Measurements from ENCODE around the gene CCDC74B.
"Not testable (repeated sequence)": the region's sequence is repeated elsewhere in the genome, so short reads cannot be mapped to it uniquely, and the experiment has no call there.

CCDC74B gene

DNA sequence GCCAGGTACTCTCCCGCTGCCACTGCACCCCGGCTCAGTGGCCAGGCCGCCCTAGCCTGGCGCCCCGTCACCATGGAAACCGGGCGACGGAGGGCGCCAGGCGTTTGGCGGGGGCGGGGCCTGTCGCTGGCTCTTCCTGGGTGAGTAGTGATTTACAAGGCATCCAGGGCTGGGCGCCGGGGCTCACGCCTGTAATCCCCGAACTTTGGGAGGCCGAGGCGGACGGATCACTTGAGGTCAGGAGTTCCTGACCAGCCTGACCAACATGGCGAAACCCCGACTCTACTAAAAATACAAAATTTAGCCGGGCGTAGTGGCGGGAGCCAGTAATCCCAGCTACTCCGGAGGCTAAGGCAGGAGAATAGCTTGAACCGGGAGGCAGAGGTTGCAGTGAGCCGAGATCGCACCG is at the start of gene CCDC74B:
Gene CCDC74B, minus strand, starts transcription at position 107 of the 409 bp plus-strand sequence. CDS start 116 bp downstream, outside the sequence.
- DNase-seq: peak; percentile 16

DNA sequence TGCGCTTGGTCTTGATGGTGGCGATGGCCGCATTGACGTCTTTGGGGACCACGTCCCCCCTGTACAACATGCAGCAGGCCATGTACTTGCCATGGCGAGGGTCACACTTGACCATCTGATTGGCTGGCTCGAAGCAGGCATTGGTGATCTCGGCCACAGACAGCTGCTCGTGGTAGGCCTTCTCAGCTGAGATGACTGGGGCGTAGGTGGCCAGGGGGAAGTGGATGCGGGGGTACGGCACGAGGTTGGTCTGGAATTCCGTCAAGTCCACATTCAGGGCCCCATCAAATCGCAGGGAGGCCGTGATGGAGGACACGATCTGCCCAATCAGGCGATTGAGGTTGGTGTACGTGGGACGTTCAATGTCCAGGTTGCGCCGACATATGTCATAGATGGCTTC is 48.9 kb upstream of the CCDC74B start:
- DNase-seq: not testable (repeated sequence)

DNA sequence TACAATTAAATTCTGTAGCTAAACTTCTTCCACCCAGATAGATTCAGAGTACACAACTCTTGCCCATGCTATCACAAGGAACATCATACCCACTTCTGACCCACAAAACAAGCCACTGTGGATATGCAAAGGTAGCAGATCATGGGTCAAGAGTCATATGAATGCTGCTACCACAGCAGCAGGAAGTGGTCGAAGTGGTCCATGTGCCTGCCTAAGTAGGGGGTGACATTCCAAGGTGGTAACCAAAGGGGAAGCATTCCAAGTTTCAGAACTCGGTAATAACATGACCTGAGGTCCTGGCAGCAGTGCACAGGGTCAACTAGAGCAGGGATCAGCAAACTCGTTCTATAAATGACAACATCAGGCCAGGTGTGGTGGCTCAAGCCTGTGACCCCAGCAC is 47.5 kb upstream of the CCDC74B start:
- not testable (repeated sequence) for DNase-seq

DNA sequence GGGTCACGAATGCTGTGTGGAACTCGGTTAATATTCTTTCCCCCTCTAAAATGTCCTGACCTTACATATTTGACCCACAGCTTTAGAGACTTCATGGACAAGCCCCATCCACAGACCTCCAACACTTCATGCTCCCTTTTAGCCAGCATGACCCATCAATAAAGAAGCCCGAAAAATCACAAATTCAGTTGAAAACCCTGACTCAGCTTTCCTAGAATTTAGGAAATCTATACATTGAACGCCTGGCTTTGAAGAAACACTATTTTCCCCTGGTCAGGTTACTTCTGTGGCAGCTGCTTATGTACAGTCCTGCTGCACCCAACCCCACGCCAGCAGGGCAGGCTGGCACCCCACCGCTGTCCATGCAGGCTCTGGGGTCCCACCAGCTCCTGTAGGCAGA is 46.4 kb upstream of the CCDC74B start:
- DNase-seq: not testable (repeated sequence)

DNA sequence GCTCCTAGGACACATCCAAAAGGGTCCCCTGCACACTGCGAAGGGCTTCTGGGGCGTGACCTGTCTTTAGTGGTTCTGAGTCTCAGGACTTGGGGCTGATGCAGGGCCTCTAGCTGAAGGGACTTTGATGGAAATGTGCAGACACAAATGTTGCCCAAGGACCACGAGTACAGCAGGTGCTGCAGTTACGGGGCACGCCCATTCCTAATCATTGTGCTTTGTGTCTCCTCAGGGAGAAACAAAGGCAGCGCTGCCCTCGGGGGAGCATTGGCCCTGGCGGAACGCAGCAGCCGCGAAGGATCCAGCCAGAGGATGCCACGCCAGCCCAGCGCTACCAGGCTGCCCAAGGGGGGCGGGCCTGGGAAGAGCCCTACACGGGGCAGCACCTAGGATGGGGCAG is 45.3 kb upstream of the CCDC74B start:
- no peak for DNase-seq

DNA sequence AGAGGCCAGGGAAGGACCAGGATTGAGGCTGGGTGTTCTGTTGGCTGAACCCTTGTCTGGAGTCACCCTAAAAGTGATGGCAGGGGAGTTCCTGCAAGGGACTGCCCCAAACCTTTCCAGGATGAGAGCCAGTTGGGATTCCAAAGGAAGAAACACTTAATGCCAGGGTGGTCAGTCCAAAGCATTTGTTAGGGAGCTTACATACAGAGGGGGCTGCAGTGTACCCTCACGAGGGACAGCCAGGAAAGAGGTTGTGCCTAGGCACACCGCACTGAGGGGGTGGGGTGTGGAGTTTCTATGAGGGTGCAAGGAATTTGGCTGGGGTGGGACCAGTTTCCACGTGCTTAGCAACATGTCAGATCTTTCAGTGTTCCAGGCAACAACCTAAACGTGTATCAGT is 44.0 kb upstream of the CCDC74B start:
- DNase-seq: not testable (repeated sequence)

DNA sequence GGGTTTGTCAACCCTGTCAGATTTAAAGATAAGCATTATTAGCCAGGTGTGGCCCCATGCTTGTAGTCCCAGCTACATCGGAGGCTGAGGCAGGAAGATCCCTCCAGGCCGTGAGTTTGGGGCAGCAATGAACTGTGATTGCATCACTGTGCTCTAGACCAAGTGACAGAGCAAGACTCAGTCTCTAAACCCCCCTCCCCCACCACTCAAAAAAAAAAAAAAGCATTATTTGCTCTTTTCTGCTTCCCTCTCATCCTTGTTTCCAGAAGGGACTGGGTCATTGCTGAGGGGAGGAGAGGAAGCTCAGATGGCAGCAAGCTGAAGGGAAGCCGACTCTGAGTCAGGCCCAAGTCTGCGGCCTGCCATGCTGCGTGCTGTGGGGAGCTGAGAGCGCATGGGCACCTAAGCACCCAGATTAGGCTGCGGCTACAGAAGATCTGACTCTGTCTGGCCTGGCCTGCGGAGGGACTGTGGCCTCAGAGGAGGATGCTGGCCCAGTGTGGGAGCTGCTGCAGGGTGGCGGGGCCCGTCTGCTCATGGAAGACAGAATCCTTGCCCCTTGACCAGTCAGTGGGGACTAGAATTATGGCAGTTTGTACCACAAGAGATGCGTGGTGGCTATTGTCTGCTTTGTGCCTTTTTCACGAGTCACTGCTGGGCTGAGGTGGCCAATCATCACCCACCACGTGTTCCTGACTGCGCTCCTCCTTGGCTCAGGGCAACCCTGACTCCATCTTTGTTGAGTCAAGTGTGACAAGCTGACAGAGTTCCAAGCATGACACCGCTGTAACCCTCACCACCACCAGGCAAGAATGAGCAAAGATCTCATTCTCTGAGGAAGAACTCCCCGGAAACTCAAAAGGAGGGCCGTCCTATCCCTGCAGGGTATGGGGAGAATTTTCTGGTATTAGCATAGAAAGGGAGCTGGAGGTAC is 43.2 kb upstream of the CCDC74B start:
- DNase-seq: not testable (repeated sequence)

DNA sequence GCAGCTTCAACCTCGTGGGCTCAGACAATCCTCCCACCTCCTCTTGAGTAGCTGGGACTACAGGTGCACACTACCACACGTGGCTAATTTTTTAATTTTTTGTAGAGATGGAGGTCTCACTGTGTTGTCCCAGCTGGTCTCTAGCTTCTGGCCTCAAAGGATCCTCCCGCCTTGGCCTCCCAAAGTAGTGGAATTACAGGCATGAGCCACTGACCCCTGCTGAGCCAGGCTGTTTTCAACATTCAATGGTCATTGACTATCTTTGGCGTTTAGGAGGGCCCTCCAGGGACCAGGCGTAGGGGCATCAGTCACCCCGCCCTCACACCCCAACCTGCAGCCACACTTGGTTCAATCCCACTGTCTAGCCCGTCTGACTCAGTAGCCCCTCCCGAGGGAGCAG is 42.4 kb upstream of the CCDC74B start:
- no peak for DNase-seq

DNA sequence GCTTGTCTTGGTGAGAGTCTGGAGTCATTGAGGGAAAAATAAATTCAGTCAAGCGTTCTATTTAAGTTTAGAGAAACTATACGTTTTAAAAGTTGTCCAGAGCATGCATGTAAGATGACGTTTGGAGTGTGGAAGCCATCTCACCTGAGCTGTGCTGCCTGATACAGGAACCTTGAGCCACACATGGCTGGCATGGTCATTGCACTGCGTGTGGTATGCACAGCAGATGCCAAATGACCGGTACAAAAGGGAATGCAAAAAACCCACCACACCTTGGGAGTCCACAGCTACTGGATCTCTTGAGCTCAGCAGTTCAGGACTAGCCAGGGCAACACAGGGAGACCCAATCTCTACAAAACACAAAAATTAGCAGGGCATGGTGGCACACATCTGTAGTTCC is 41.5 kb upstream of the CCDC74B start:
- no peak for DNase-seq

DNA sequence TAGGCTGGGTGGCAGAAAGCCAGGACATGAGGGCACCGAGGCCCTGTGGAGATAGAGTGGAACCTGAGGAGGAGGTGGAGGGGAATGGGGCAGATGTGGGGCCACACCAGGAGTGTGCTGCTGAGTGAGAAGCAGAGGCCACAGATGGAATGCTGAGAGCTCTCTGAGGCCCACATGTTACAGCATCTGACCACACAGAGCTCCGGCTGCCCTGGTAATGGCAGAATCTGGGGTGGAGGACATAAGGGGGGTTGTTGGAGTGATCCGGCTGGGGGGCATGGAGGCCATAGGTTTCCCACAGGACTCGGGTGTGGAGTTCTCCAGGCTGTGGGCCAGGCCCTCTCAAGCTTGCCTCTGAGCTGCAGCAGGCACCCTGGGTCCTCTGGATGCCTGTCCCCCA is 41.0 kb upstream of the CCDC74B start:
- DNase-seq: no peak

DNA sequence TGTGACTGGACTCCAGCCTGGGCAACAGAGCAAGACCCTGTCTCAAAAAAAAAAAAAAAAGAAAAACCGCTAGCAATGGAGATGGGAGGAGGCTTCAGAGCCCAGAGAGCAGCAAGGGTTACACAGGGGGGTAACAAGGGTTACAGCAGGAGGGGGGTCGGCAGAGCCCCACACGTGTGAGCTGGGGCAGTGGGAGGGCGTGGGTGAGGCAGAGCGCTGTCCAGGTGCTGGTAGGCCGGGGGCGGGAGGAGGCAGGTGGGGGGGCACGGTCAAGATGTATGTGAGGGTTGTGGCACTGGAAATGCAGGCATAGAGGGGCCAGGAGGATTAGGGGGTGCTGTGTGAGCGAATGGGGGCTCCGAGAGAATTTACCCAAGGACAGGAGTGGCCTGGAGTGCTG is 40.5 kb upstream of the CCDC74B start:
- DNase-seq: no peak

DNA sequence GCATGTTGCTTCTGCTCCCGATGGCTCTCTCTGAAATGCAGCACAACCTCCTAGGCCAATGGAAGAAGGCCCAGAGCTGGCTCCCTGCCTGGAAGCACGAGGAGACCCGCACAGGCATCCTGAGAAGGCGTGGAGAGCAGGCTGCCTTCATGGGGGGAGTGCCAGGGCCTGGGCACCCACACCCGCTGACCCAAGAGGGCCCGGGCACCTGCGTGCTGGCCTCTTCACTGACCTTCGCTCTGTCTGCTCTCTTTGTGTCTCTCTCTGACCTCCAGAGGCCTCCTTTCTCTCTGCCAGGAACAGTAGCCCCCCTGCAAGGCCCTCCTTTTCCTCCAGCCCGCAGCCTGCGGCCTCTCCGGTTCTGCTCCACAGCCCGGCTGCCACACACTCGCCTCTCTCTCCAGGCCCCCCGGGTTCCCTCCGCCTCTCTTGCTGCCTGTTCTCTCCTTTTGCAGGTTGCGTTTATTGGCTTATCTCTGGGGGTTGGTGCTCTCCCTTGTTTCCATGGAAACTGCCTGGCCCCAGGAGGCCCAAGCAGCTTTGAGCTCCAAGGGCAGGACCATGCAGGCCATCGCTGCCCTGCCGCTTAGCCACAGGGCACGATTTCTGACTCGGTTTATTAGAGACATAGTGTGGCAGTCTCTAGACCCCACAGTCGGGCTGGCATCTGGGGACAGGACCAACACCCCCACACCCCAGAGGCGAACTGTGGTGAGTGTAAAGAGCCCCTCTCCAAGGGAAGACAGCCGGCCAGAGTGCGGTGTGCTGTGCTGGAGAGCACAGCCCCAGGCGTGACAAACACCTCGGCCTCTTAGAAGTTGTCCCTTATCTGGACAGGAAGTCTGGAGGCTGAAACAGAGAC is 38.8 kb upstream of the CCDC74B start:
- no peak for DNase-seq

DNA sequence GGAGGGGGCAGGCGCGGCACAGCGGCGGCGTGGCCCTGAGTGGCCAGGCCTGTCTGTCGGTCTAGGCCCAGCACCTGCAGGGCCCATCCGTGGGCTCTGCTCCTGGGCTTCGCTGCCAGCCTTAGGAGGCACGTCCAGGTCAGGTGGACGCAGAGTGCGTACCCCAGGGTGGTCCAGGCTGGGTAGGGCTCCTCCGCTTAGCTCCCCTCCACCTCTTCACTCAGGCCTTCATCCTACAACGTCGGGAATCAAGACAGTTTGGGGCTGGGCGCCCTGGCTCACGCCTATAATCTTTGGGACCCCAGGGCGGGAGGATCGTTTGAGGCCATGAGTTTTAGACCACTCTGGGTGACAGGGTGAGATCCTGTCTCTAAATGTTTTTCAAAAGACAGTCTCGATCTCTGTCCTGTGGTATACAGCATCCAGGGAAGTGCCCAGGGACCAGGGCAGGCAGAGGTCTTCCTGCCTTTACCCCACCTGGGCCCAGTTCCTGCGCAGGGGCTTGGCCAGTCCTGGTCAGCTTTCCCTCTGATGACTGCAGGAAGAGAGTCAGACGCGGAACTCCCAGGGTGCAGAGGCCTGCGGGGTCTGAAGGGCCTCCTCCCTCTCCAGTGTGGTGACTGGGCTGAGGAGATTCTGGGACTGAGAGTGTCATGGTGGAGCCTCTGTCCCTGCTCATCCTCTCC is 38.1 kb upstream of the CCDC74B start:
- DNase-seq: not testable (repeated sequence)

DNA sequence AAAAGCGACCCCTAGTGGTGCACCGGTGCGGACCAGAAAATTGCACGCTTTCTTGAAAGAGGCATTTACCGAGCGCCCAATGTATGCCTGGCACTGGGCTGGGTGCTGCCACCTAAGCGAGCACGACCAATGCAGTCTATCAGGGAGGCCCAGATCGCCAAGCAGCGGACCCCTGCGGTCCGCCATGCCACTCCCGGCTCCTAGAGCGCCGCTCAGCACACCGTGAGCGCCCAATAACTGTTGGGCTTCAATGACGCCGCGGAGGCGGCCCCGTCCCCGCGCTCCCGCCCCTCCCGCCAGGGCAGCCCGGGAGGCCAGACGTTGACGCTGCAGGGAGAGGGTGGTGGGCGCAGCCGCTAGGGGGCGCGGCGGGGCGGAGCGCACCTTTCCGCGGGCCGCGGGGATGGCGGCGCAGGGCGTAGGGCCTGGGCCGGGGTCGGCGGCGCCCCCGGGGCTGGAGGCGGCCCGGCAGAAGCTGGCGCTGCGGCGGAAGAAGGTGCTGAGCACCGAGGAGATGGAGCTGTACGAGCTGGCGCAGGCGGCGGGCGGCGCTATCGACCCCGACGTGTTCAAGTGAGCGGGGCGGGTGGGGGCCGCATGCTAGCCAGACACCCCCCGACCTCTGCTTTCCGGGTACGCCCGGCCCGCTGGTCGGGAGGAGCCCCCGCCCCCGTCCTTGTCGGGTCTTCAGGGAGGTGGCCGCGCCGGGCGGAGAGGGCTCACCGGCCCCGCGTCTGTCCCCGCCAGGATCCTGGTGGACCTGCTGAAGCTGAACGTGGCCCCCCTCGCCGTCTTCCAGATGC is 37.2 kb upstream of the CCDC74B start, which contains the start of gene MZT2B:
Gene MZT2B, plus strand, starts transcription at position 383 of the 803 bp plus-strand sequence. Its CDS starts 21 bp downstream, at position 404.
- peak; percentile 87 for DNase-seq

DNA sequence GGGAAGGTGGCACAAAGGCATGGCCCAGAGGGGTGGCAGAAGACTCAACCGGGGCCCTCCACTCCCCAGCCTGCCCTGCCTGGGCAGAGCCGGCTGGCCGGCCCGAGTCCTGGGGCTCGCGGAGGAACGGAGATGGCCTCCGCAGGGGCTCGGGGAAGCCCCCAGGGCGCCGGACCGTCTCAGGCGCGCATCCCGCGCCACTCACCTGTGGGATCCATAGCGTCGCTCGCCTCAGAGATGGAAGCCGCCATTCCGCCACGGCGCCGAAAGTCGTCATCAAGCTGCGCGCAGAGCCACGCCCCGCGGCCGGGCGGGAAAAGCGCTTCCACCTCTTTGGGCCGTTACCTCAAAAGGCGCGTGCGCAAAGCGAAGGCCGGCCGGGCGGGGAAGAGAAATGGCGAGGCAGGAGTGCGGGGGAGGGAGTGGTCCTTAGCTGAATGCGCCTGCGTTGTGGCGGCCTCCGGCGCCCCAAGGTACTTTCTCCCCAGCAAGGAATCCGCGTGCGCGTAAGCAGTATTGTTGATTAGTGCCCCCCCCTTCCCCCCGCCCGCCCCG is 36.5 kb upstream of the CCDC74B start, which contains the start of gene SMPD4:
Gene SMPD4, minus strand, starts transcription at position 278 of the 555 bp plus-strand sequence. CDS start 5,010 bp downstream, outside the sequence.
- peak; percentile 97 for DNase-seq

DNA sequence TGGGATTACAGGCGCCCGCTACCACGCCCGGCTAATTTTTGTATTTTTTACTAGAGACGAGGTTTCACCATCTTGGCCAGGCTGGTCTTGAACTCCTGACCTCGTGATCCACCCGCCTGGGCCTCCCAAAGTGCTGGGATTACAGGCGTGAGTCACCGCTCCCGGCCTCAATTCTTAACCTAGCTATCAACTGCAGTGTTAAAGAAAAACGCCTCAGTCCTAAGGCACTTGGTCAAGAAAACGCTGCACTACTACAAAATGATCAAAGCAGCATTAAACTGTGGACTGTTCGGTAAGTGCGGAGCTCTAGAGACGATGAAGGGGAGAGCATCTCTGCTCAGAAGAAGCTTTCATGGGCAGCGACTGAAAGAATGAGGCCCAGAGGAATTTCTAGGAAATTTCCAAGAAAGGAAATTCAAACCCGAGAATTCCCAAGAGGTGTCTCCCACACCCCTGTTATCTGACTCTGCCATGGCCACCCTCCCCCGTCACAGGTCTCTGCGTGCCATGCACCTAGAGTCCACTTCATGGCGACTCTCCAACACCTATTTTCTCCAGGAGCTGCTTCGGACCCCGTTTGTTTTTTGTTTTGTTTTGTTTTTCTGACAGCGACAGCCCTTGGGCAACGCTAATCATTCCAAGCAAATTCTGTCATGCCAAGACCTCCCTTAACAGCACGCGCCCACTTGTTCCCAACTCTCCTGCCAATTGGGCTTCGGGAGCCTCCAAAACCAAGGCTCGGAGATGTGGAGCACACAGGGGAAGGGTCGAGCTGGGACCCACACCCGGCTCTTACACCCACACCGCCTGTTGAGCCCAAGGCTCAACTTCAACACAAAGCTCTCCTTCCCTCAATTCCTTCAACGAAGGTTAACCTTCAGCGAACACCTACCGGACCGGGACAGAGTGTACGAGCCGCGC is 35.8 kb upstream of the CCDC74B start:
- DNase-seq: not testable (repeated sequence)

DNA sequence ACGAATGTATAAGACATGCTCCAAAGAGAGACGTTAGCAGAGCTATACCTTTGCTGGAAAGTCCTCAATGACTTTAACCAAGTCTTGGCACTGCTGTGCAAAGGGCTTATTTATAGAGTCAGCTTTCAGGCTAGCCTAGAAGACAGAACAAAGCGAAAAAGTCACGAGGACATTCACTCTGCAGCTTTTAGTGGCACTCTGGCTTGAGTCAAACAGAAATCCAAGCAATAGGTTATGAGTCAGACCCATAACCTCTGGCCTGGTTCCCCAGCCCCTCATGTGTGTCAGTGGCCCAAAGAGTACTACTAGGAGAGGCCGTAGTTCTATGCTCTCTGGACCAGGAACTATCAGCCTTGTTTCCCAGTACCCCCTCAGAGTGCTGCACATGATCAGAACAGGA is 30.0 kb upstream of the CCDC74B start:
- not testable (repeated sequence) for DNase-seq

DNA sequence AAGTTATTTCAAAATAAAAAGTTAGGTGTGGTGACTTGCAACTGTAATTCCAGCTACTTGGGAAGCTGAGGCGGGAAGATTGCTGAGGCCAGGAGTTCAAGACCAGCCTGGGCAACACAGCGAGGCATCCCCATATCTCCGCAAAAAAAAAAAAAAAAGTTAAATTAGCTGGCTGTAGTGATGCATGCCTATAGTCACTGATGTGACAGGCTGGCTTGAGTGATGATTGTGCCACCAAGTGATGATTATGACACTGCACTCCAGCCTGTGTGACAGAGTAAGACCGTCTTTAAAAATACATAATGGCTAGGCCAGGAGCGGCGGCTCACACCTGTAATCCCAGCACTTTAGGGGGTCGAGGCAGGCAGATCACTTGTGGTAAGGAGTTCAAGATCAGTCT is 25.0 kb upstream of the CCDC74B start:
- no peak for DNase-seq

DNA sequence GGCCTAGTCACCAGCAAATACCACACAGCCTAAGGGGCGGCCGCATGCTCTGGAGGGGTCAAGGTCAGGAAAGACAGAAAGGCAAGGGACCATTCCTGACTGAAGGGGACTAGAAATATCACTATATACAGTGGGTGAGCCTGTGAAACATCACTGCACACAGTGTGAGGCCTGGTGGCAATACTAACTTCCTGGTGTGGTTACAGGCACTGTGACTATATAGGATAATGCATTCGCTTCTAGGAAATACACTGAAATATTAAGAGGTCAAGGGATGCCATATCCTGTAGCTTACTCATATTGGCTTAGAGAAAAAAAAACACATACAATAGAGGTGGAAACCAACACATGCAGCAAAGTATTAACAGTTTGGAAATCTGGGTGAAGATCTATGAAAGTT is 24.3 kb upstream of the CCDC74B start:
- not testable (repeated sequence) for DNase-seq

DNA sequence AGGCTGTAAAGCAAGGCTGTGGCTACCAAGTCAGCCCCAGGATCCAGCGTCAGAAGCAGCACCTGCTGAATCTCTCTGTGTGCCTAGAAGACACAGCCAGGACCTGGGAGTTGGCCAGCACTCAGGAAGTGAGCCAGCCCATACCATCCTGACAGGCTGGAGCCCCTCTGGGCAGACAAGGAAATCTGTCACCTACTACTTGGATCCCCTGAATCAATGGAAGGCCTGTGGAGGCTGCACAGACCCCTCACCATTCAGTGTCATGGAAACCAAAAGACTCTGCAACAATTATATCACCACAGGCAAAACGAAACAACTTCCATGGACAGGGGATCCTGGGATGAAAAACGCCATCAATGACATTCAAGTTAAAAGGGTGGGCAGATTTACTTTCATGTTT is 21.7 kb upstream of the CCDC74B start:
- not testable (repeated sequence) for DNase-seq

All from inflammatory macrophage treated with lipopolysaccharide for 4 hours (primary cell).